Astrocyte of the spinal cord (primary cell): ENCODE results near the gene RPL36A.

Experiments
- DNase-seq: peaks from one replicate; pipeline ENCODE4 v3.0.0; 2011; ENCODE audit warnings: low read depth, low spot score
- H3K4me3 ChIP-seq: 2 replicates; pipeline ENCODE4 v1.5.1; 2011; ENCODE audit warnings: low read depth, mild to moderate bottlenecking, low read length, moderate library complexity
- in situ Hi-C: cut with HindIII; loops from 2 replicates; pipeline ENCODE4 v1.10.0; 2017; ENCODE audit warnings: low sequenced_read_pairs
- TF ChIP-seq, protein P1 (sequence below): IDR thresholded peaks from 2 replicates; pipeline ENCODE4 v1.5.1; 2012; ENCODE audit warnings: low read depth, mild to moderate bottlenecking, low read length, inconsistent platforms

RPL36A gene

DNA sequence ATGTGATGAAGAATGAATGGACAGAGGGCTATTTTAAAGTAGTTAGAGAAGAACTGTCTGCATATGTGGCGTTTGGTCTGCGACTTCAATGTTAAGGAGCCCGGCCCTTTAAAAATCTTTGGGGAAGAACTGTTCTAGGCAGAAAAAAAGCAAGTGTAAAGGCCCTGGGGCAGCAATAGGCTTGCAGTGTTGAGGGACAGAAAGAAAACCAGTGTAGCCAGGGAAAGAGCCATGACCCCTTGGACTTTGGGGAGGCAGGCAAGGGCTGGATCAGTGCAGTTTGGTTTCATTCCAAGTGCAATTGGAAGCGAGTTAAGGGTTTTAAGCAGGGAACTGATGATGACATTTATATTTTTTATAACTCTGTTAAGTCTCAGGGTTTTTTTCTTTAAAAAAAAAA is 9.0 kb downstream of the RPL36A start:
- no peak overlapping the region for H3K4me3 ChIP-seq
- DNase-seq, result no peak
- TF ChIP-seq, protein P1, sequence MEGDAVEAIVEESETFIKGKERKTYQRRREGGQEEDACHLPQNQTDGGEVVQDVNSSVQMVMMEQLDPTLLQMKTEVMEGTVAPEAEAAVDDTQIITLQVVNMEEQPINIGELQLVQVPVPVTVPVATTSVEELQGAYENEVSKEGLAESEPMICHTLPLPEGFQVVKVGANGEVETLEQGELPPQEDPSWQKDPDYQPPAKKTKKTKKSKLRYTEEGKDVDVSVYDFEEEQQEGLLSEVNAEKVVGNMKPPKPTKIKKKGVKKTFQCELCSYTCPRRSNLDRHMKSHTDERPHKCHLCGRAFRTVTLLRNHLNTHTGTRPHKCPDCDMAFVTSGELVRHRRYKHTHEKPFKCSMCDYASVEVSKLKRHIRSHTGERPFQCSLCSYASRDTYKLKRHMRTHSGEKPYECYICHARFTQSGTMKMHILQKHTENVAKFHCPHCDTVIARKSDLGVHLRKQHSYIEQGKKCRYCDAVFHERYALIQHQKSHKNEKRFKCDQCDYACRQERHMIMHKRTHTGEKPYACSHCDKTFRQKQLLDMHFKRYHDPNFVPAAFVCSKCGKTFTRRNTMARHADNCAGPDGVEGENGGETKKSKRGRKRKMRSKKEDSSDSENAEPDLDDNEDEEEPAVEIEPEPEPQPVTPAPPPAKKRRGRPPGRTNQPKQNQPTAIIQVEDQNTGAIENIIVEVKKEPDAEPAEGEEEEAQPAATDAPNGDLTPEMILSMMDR, result no peak
- in situ Hi-C loops, result no loop called here

DNA sequence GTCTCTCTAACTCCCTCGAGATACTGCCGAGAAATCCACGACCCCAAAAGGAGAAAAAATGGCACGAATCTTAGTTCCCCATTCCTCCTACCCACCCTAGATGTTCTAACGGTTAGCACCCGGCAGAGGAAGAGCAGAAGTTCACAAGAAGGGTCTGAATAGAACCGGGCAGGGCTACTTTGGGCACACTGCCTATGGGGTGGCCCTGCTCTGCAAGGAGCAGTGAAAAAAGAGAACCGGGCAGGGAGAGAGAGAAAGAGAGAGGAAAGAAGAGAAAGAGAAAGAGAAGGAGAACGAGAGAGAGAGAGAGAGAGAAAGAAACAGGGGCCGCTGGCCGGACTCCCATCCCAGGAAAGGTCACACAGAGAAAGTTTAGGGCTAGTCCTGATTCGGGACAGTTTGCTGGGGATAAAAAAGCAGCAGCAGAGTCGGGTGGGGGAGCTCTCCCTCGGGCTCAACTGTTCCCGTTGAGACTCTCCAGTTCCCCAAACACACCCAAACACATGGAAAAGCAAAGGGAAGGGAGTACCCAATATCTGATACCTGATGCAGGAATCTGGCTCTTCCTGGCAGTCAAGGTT is 16.4 kb downstream of the RPL36A start:
- in situ Hi-C loops, result no loop called here
- TF ChIP-seq, protein P1, result no peak
- peak overlapping the region; percentile 77 for H3K4me3 ChIP-seq
- DNase-seq, result no peak

DNA sequence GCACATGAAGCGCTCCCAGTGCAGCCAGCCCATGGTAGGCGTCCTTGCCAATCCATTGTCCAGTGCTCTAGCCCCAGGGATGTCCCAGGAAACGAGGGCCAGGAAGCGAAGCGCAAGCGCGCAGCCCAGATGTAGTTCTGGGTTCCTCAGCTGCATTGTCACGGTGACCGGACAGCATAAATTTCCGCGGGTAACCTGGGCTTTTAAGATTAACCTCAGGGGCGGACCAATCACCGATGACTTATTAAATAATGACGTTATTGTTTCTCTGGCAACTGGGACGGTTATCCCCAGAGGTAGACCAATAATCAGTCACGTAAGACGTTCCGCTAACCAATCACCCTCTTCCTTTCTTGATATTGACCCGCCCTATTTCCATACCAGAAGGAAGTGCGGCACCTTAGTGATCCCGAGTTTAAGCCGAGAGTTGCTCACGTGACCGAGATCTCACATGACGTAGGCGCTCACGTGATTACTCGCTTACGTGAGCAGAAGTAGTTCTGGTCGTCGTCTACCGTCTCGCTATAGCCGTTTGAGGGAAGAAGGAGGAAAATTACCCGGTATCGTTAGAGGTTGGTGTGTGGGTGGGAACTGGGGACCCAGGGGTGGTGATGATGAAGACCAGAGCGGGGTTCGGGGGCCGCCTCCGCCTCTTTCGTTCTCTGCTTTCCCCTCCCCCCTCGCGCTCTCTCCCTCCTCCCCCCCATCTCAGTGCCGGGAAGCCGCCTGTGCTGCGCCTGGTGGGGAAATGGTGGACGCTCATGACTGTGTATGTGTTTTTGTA is 17.1 kb downstream of the RPL36A start, which contains the start of the genes GLA and HNRNPH2:
TSS of gene GLA (minus strand) at position 178 of the 784 bp plus-strand sequence. CDS start at position 156, 22 bp downstream.
TSS of gene HNRNPH2 (plus strand) at position 475 of the 784 bp plus-strand sequence. CDS start 3,767 bp downstream, outside the sequence.
- peak within 1 kb of the TSS; percentile 77 for H3K4me3 ChIP-seq
- peak; percentile 98 for DNase-seq
- TF ChIP-seq, protein P1, result no peak
- in situ Hi-C loops, result no loop called here

DNA sequence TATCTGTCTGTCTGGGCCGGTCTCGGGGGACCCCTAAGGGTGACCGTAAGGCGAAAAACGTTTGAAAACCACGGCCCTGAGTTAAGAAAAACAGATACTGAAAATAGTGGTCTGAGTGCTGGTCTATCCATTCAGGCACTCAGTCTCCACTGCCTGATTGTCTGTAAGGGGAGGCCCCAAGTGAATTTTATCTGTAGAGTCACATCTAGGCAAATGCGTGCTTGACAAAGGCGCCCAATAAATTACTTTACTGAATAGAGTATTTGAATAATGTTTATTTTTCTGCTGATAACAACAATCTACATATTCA is 17.7 kb downstream of the RPL36A start:
- peak overlapping the region; percentile 77 for H3K4me3 ChIP-seq
- TF ChIP-seq, protein P1, result no peak
- in situ Hi-C loops, result no loop called here

DNA sequence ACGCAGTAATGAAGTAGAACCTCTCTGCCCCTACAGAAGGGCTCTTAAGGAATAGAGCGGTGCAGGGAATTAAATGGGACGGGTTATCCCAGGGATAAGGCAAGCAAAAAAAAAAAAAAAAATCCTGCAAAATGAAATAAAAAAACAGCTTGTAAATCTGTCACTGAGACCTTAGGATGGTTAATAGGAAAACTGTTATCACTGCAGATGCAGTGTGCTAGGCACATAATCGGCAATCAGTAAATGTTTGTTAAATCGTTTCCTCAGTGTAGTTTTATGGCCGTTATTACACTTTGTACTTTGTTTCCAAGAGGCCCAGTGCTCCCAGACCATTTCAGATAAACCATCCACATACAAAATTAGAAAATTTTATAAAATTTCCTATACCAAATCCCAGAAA is 18.2 kb downstream of the RPL36A start:
- TF ChIP-seq, protein P1, result no peak
- in situ Hi-C loops, result no loop called here
- peak overlapping the region; percentile 77 for H3K4me3 ChIP-seq
- DNase-seq, result no peak

More for the DNA sequence above, 17.7 kb downstream of the RPL36A start:
- DNase-seq, result no peak

DNA sequence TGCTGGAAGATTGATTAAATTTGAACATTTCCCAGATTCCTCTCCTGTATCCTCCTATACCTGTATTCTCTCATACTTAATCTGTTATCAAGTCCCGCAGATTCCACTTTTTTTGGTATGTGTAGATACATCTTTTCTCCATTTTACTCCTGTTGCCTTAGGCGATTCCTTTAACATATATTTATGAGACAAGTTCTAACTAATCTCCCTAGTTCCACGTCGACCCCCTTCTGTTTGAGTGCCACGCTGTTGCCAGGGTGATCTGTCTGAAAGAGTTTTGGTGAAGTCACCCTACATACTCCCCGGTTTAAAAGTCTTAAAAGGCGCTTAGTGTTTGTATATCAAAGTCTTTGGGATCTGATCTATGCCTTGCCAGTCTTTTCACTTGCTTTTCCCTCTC is 19.6 kb downstream of the RPL36A start:
- peak overlapping the region; percentile 8 for H3K4me3 ChIP-seq
- in situ Hi-C loops, result no loop called here
- TF ChIP-seq, protein P1, result no peak
- DNase-seq, result no peak
